Measurements from ENCODE around the gene FRMD4B.

FRMD4B gene

GRCh38 chr3:69189487-69189886 is 196.4 kb downstream of the FRMD4B start:
- Histone ChIP-seq H3K4me1 (ENCODE audit: insufficient read depth, low read length, poor library complexity, severe bottlenecking) (no peaks in the 10 kb centered on the region), H4K20me1 (ENCODE audit: insufficient read depth, low read length, poor library complexity, severe bottlenecking) (no peaks in the 10 kb centered on the region), H3K4me2 (ENCODE audit: low read depth, low read length, poor library complexity, severe bottlenecking) (no peak overlapping the region), H3K36me3 (ENCODE audit: insufficient read depth, low read length) (no peaks in the 10 kb centered on the region), H3K9me3 (ENCODE audit: insufficient read depth, low read depth, low read length) (no peaks in the 10 kb centered on the region), H3K79me2 (ENCODE audit: insufficient read depth, low read length) (no peaks in the 10 kb centered on the region), H3K4me3 (ENCODE audit: low read length, poor library complexity, severe bottlenecking) (no peak overlapping the region), H2AFZ (ENCODE audit: low read length) (no peak overlapping the region), H3K9ac (ENCODE audit: low read depth, low read length, poor library complexity, severe bottlenecking) (no peak overlapping the region), H3K9me2 (replicated peaks; ENCODE audit: low read depth, low read length) (no peaks in the 10 kb centered on the region), H3K27me3 (ENCODE audit: insufficient read depth, low read length, poor library complexity, severe bottlenecking) (no peaks in the 10 kb centered on the region), H3F3A (ENCODE audit: low read depth) (no peaks in the 10 kb centered on the region)
- TF ChIP-seq EZH2phosphoT487 (IDR thresholded peaks at IDR 0.05; ENCODE audit: borderline replicate concordance) (no peak), CTCF (conservative IDR thresholded peaks at IDR 0.05; ENCODE audit: low read length) (no peak)

- Histone ChIP-seq H3K27me3 (ENCODE audit: insufficient read depth, low read length, poor library complexity, severe bottlenecking) (no peaks in the 10 kb centered on the region), H3K9ac (ENCODE audit: low read depth, low read length, poor library complexity, severe bottlenecking) (no peak overlapping the region), H3K4me1 (ENCODE audit: insufficient read depth, low read length, poor library complexity, severe bottlenecking) (no peaks in the 10 kb centered on the region), H3K9me2 (replicated peaks; ENCODE audit: low read depth, low read length) (no peaks in the 10 kb centered on the region), H2AFZ (ENCODE audit: low read length) (no peak overlapping the region), H3K4me2 (ENCODE audit: low read depth, low read length, poor library complexity, severe bottlenecking) (no peak overlapping the region), H4K20me1 (ENCODE audit: insufficient read depth, low read length, poor library complexity, severe bottlenecking) (no peaks in the 10 kb centered on the region), H3K4me3 (ENCODE audit: low read length, poor library complexity, severe bottlenecking) (no peak overlapping the region), H3F3A (ENCODE audit: low read depth) (no peaks in the 10 kb centered on the region), H3K9me3 (ENCODE audit: insufficient read depth, low read depth, low read length) (no peaks in the 10 kb centered on the region), H3K79me2 (ENCODE audit: insufficient read depth, low read length) (no peaks in the 10 kb centered on the region), H3K36me3 (ENCODE audit: insufficient read depth, low read length) (no peaks in the 10 kb centered on the region)
- TF ChIP-seq EZH2phosphoT487 (IDR thresholded peaks at IDR 0.05; ENCODE audit: borderline replicate concordance): no peak
- no peak for TF ChIP-seq CTCF (conservative IDR thresholded peaks at IDR 0.05; ENCODE audit: low read length)
These were observed 199.3 kb downstream of the FRMD4B start for GRCh38 chr3:69186575-69187093.

GRCh38 chr3:69182588-69183316 is 203.1 kb downstream of the FRMD4B start:
- H3K79me2 ChIP-seq (ENCODE audit: insufficient read depth, low read length): no peaks in the 10 kb centered on the region
- H2AFZ ChIP-seq (ENCODE audit: low read length): no peak overlapping the region
- H3K9me2 ChIP-seq (replicated peaks; ENCODE audit: low read depth, low read length): no peaks in the 10 kb centered on the region
- no peak overlapping the region for H3K4me2 ChIP-seq (ENCODE audit: low read depth, low read length, poor library complexity, severe bottlenecking)
- H3K27me3 ChIP-seq (ENCODE audit: insufficient read depth, low read length, poor library complexity, severe bottlenecking): no peaks in the 10 kb centered on the region
- TF ChIP-seq CTCF (conservative IDR thresholded peaks at IDR 0.05; ENCODE audit: low read length) (no peak), EZH2phosphoT487 (IDR thresholded peaks at IDR 0.05; ENCODE audit: borderline replicate concordance) (no peak)
- no peaks in the 10 kb centered on the region for H4K20me1 ChIP-seq (ENCODE audit: insufficient read depth, low read length, poor library complexity, severe bottlenecking)
- H3K9me3 ChIP-seq (ENCODE audit: insufficient read depth, low read depth, low read length): no peaks in the 10 kb centered on the region
- no peaks in the 10 kb centered on the region for H3K36me3 ChIP-seq (ENCODE audit: insufficient read depth, low read length)
- H3K4me3 ChIP-seq (ENCODE audit: low read length, poor library complexity, severe bottlenecking): no peak overlapping the region
- H3F3A ChIP-seq (ENCODE audit: low read depth): no peaks in the 10 kb centered on the region
- H3K4me1 ChIP-seq (ENCODE audit: insufficient read depth, low read length, poor library complexity, severe bottlenecking): no peaks in the 10 kb centered on the region
- H3K9ac ChIP-seq (ENCODE audit: low read depth, low read length, poor library complexity, severe bottlenecking): no peak overlapping the region

Measured in Loucy (cell line).